GM19395 (cell line): ENCODE data around the gene CA9.
"Not testable (repeated sequence)": the region's sequence is repeated elsewhere in the genome, so short reads cannot be mapped to it uniquely, and the experiment has no call there.

ENCODE experiments used
- ATAC-seq: cut with Tn5 transposase; IDR thresholded peaks from one replicate; pipeline ENCODE4 v1.9.1; 2021; ENCODE audit warnings: mild to moderate bottlenecking, moderate library complexity; ENCODE audit not compliant: unreplicated experiment

The CA9 gene

DNA sequence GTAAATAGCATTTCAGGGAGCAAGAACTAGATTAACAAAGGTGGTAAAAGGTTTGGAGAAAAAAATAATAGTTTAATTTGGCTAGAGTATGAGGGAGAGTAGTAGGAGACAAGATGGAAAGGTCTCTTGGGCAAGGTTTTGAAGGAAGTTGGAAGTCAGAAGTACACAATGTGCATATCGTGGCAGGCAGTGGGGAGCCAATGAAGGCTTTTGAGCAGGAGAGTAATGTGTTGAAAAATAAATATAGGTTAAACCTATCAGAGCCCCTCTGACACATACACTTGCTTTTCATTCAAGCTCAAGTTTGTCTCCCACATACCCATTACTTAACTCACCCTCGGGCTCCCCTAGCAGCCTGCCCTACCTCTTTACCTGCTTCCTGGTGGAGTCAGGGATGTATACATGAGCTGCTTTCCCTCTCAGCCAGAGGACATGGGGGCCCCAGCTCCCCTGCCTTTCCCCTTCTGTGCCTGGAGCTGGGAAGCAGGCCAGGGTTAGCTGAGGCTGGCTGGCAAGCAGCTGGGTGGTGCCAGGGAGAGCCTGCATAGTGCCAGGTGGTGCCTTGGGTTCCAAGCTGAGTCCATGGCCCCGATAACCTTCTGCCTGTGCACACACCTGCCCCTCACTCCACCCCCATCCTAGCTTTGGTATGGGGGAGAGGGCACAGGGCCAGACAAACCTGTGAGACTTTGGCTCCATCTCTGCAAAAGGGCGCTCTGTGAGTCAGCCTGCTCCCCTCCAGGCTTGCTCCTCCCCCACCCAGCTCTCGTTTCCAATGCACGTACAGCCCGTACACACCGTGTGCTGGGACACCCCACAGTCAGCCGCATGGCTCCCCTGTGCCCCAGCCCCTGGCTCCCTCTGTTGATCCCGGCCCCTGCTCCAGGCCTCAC is at the start of gene CA9:
CA9 (plus strand) TSS at position 797 of the 893 bp plus-strand sequence; CDS start at position 829, 32 bp downstream.
- ATAC-seq: no peak

DNA sequence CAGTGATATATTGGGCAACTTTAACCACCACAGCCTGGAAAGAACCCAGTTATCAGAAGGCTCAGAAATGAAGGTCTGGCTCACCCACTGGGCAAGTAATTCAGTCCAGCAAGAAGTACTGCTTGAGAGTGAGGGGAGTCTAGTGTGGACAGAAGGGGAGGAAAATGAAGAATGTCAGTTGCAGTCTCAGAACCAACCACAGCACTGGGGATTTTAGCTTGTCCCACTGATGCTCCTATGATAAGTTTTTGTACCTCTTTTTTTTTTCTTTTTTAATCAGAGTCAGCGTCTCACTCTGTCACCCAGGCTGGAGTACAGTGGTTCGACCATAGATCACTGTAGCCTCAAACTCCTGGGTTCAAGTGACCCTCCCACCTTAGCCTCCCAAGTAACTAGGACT is 46.2 kb upstream of the CA9 start:
- ATAC-seq: no peak

DNA sequence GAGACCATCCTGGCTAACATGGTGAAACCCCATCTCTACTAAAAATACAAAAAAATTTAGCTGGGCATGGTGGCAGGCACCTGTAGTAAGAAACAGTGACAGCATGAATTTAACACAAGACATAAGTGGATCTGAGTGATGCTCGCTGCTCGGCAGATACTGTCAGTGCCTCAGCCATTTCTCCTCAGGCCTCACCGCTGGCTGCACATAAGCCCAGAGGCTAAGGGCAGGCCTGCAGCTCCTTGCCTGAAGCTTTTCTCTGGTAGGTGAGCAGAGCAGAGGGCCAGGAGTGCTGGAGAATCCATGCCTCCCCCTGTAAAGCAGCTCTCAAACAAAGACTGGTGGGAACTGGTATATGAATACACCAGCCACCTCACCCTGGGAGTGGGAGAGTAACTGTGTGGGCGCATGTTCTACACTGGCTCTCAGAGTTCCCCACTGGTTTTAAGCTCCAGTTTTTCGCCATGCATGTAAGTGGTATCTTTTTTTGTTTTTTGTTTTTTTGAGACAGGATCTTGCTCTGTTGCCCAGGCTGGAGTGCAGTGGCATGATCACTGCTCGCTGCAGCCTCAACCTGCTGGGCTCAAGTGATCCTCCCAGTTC is 45.2 kb upstream of the CA9 start:
- ATAC-seq: no peak

DNA sequence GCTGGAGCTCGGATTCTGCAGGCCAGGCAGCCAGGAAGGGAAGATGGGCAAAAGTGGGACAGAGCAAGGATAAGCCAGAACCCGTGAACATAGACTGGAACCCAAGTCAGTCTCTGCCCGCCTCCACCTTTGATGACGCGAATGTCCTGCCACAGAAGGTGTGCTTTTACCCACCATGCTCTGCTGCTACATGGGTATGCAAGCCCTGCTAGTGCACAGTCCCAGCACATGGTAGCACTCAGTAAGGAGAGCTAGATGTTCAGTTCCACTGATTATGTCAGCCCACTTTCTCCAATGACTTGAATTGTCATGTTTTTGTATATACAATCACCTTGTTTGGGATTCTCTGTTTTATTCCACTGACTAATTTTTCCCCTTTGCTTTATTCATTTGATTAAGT is 44.1 kb upstream of the CA9 start:
- no peak for ATAC-seq

GRCh38 chr9:35635730-35636129 is 38.0 kb upstream of the CA9 start:
- ATAC-seq: no peak

- ATAC-seq: no peak
Measured at GRCh38 chr9:35636135-35636876, 37.4 kb upstream of the CA9 start.

DNA sequence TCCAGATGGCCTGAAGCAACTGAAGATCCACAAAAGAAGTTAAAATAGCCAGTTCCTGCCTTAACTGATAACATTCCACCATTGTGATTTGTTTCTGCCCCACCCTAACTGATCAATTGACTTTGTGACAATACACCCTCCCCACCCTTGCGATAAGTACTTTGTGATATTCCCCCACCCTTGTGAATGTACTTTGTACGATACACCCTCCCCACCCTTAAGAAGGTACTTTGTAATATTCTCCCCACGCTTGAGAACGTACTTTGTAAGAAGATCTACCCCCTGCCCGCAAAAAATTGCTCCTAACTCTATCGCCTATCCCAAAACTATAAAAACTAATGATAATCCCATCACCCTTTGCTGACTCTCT is 36.9 kb upstream of the CA9 start:
- ATAC-seq: not testable (repeated sequence)

- not testable (repeated sequence) for ATAC-seq
Measured at GRCh38 chr9:35637427-35637955, 36.2 kb upstream of the CA9 start.

DNA sequence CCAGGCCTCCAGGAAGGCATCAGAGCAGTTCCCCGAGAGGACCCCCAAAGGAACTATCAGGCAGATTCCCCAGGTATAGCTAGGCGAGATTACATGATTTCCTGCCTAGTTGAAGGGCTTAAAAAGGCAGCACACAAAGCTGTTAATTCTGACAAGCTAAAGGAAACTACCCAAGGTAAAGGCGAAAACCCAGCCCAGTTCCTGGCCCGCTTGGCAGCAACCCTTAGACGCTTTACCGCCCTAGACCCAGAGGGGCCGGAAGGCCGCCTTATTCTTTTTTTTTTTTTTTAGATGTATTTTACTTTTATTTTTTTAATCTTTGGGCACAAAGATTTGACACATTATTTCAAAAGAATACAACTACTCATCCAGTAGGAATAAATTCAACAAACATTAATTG is 35.0 kb upstream of the CA9 start:
- not testable (repeated sequence) for ATAC-seq

- not testable (repeated sequence) for ATAC-seq
Measured at GRCh38 chr9:35639225-35639624, 34.5 kb upstream of the CA9 start.

GRCh38 chr9:35639631-35640030 is 34.1 kb upstream of the CA9 start:
- no peak for ATAC-seq

GRCh38 chr9:35640431-35640830 is 33.3 kb upstream of the CA9 start:
- ATAC-seq: not testable (repeated sequence)

GRCh38 chr9:35641478-35641877 is 32.2 kb upstream of the CA9 start:
- not testable (repeated sequence) for ATAC-seq

- ATAC-seq: no peak
Measured at GRCh38 chr9:35643046-35643445, 30.7 kb upstream of the CA9 start.

DNA sequence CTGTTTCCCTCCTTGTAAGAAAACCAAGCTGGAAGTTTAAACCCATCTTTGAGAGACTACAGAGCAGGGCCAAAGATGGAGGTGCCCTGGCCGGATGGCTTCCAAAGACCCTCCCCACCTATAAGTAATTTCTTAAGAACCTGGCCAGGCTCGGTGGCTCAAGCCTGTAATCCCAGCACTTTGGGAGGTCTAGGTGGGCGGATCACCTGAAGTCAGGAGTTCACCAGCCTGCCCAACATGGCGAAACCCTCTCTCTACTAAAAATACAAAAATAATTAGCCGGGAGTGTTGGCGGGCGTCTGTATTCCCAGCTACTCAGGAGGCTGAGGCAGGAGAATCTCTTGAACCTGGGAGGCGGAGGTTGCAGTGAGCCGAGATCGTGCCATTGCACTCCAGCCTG is 28.0 kb upstream of the CA9 start:
- ATAC-seq: not testable (repeated sequence)

GRCh38 chr9:35646153-35646532 is 27.6 kb upstream of the CA9 start:
- no peak for ATAC-seq

DNA sequence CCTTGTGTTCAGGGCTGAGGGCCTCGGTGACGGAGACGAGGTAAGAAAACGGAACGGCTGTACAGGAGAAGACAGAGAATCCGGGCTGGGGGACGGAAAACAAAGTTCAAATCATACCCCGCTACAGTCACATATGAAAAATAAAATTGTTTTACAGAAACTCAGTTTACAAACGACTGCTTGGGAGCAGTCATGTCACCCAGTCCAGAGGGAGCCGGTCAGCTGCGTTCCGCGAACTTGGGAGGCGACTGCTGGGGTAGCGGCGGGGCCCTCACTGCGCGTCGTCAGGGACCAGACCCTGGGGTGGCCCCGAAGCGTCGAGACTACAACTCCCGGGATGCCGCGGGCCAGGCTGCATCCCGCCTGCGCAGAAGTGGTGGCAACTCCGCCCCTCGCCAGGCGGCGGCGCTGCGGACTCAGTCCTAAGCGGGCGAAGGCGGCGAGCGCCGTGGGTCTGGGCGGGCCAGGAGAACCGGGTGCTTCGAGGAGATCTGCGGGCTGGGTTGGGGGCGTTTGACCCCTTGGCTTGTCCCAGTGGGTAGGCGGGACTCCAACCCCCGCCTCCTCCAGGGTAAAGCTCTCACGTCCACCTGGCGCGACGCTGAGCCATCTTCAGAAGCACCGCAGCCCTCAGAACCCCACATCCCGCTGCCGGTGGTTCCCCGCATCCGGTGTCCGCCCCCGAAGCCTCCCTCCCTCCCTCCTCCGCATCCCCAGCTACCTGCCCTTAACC is 27.0 kb upstream of the CA9 start:
- peak; percentile 81 for ATAC-seq

- ATAC-seq: no peak
Measured at GRCh38 chr9:35649431-35650340, 24.0 kb upstream of the CA9 start.

GRCh38 chr9:35650341-35651158 is 23.2 kb upstream of the CA9 start, which contains the start of gene SIT1:
SIT1 (minus strand) TSS chr9:35650931; CDS start chr9:35650853, 78 bp downstream.
- no peak for ATAC-seq
